Activated T-cell treated with anti-CD3 and anti-CD28 coated beads for 48 hours (primary cell): ENCODE data around the gene NRXN3.

Experiments used
- DNase-seq: peaks from one replicate; pipeline ENCODE4 v3.0.0-alpha.2; 2020; ENCODE audit warnings: low read depth

The NRXN3 gene

DNA sequence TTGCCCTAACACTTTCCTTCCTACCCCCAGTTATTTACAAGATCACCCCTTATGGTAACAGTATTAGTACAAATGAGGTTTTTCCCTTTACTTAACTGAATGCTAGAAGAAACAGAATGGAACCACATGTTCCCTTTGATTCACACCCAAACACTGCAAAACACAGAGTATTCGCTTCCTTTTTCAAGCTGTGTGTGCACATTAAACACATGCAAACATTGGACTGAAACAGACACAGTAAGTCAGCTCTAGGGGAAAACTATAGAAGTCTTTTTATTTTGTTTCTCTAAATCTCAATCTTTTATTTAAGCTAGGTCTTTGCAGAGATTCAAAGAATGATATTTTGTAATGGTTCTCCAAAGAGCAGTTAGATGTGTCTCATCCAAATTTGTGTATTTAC lies 1312.7 kb downstream of the NRXN3 start:
- no peak for DNase-seq

DNA sequence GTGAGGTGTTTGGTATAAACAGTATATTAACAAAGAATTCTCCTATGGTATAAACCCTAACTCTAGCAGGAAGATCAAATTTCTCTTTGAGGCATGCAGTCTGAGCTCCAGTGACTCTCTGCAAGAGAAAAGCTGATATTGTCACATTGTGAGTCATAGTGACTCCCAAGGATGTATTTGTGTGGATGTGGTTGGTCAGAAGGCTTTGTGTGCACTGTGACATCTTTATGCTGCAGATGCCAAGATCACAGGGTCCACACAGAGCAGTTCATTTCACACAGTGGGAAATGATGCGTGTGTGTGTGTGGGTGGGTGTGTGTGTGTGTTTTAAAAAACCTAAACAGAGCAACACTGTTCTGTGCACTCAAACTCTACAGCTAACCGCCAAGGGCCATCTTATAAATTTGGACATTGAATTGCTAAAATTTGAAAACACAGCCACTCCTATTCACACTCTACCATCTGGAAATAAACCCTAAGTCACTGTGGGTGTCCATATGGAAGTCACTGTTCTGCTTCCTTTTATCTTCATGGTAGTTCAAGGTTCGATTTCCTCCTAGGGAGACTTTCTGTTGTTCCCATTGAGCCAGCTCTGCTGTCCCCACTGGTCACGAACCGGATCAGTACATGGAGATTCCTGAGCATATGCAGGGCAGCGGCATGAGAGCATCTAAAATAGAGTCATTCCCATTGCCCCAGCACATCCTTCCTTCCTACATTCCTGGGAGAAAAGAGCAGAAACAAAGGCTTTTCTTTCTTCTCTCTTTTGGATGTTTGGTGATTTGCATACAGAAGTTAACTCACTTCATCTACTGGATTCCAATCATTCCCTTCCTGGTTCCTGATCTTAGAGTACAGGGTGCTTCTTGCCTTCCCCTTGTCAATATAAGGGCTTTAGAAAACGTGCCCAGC lies 1313.6 kb downstream of the NRXN3 start:
- no peak for DNase-seq

DNA sequence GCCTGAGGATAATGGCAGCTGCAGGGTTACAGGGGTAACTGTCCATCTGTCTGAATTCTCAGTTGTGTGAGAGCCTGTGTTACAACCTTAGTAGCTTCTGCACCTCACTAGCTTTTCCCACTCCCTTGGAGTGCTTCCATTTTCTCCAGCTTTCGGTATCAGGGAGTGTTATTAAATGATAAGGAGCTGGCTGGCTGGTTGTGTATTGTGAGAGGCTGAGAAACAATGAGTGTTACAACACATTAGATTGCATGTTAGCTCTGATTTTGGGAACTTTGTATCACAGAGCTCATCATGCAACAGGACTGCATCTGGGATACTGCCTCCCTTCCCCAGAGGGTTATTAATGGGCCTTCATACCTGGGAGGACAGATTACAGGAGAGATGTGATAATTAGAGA lies 1317.5 kb downstream of the NRXN3 start:
- no peak for DNase-seq

DNA sequence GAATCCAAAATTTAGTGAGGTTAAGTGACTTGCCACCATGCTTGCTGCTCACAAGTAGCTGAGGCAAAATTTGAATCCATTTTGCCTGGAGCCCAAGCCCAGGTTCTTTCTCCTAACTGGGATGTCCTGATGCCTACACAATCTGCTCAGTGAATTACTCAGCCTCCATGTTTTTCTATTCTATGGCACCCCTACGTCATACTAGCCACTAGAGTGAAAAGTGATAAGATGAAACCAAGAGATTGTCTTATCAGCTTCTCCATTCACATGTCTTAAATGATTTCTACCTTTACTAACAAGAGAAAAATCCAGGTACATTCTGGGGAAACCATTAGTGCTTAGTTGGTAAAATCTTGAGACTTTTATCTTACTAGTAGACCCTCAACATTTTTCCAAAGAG lies 1321.0 kb downstream of the NRXN3 start:
- DNase-seq, result no peak

DNA sequence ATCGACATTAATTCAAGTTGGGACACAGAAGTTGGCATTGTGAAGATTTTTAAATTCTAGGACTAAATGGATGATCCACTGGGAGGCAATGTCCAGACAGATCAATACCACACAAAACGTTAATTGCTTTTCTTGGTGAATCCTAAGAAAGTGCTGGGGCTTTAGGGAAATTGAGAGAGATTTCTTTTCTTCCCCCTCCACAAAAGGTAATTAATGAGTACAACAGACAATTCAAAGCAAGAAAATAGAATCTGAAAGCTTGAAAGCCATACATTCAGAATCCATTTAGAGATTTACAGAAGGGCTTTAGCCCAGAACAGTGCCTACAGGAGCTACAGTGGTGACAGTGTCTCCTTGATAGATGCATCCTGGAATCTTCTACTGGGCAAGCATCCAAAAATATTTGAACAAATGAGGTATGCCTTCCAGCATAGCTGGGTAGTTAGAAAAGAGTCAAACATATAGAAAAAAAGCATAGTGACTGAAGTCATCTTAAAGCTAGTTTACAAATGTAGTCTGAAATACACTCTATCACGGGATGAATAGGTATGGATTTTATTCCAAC lies 1323.0 kb downstream of the NRXN3 start:
- no peak for DNase-seq

DNA sequence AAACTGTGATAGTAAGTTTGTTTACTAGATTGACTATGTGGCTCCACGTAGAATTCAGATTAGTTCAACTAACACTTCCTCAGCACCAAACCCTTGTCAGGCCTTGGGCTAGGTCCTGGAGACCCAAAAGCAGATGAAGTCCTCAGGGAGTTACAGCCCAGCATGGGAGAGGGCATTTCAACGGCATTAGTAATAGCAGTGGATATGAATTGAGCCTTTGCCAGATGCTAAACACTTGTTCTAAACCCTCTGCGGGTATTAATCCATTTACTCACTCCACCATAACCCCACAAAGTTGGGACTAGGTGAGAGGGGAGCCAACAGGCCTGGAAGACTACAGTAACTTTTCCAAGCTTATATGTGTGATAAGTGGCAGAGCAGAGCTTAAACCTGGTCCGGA lies 1326.5 kb downstream of the NRXN3 start:
- DNase-seq, result no peak

DNA sequence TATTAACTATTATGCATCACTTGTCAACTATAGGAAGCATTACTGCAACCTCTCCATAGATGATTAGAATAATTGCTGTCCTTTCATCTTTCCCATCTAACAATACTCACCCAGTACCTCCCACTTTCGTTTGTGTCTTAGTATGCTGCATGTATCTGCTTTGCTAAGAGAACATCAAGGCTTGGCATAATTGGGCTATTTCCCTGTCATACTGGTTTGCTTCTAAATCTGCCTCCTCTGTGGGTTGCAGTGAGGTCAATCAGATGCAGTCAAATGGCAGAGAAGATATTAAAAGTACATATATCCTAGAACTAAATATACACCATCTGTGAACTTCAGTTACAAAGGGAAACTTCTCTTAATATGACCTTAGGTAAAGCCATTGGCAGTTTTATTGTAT lies 1330.3 kb downstream of the NRXN3 start:
- no peak for DNase-seq

DNA sequence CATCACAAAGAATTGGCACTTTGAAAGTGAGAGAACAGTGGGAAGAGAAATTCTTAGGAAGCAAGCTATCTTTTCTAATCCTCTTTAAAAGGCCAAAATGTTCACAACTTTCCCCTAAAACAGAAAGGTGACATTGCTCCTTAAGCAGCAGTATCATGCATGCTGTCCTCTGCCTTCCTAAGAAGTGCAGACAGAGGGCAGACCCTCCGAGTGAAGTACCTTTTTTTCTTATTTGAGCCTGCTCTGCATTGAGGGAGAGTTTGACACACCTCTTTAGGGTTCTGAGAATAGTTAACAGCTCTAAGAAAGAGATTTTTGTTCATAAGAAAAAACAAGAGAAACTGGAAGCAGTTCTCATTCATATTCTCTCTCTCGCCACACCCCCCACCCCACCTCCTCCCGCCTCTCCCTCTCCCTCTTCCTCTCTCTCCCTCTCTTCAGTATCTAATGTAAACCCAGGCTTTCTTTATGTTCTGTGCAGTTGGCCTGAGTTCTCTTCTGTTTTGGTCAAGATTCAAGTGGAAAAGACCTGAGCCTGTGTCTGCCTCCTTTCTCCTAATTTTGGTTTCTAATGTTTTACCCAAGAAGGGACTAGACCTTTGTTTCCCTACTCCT lies 1332.1 kb downstream of the NRXN3 start:
- DNase-seq, result no peak

DNA sequence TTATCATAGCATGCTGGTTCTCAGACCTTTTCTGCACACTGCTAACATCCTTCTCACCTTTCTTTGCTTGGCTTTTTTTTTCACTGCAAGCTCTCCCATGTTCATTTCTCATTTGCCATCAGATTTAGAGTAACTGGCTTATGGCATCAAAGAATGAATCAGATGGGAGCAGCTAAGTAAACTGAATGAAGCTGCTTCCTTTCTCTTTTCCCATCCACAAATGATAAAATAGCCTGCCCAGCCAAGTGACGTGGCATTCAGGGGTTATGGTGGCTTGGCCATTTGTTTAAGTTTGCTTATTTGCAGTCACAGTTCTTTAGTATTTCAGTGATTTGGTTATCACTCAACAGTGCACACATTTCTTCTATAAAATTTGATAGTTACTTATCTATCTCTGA lies 1332.6 kb downstream of the NRXN3 start:
- DNase-seq, result no peak

DNA sequence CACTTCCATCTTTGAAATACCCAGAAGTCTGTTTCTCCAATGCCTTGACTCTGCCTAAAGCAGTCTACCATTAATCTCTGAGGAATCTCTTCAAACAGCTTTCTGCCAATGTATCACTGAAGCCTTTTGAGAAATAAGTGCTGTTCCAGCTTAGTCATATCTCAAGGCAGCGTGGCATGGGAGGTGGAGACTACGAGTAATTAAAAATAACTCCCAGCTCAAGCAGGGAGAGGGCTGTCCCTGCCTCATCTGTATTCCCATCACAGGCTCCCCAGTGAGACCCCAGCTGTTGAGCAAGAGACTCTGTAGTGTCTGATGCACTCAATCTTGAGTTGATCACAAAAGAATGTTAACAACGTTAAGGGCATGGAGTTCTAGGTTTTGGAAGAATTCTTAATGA lies 1340.5 kb downstream of the NRXN3 start:
- DNase-seq, result no peak

DNA sequence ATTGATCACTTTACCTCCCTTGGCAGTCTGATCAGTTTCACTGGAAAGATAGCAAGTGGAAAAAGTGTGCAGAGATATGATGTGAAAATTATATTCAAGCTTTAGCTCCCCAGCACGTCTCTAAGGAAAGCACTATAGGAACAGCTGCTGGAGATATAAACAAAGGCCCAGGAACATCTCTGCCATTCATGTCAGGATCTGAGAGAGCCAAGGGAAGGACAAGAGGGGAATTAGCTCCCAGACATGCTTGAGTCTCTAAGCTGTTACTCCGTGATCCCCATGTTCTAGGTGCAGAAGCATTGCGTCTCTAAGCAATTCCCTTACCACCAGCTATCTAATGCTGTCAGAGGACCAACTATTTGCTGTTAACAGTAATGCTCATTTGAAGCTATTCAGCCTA lies 1341.0 kb downstream of the NRXN3 start:
- no peak for DNase-seq

DNA sequence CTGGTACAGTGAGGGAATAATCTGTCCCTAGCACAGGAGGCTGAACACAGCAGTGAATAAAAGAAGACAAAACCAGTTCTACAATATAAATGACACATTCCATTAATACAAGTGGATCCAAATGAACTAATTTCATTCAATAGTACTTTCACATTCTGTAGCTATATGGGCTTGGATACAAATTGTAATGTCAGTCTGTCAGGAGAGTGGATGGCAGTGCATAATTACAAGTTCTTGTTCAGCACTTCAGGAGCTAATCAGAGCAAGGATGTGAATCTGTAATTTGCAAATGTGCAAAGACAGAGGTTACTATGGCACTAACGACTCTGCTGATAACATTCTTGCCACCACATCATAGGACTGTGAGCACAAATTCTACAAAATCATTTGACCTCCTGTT lies 1343.3 kb downstream of the NRXN3 start:
- DNase-seq, result no peak

DNA sequence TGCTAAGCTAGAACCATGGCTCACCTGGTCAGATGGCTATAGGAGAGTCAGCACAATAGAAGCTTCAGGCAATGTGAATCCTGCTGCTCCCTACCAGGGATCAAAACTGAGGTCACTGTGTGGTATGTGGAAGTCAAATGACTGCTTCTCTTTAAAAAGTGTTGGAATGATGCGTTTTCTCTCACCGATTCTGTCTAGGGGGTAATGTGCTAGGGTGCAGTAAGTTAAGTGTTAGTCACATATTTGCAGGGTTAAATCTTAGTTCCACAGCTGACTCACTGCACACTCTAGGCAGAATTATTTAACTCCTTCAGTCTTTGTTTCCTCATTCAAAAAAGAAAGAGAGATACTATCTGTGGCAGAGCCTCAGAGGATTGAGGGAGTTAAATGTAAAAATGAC lies 1344.5 kb downstream of the NRXN3 start:
- DNase-seq, result no peak

DNA sequence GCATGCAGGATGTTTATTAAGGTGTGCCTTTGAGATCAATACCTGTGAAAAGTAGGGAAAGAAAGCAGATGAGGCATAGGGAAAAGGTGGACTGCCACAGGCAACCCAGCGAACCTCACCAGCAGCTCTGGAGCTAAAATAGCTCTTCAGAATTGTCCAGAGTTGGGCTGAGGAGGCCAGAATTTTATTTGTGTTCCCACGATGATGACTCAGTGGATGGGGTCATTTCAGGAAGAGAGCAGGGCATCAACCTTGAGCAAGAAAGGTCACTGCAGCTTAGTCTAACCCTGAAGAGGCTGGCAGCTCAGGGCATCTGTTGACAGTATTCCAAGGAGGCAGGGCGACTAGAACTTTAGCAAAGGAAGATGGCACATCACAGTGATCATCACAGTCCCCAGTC lies 1345.0 kb downstream of the NRXN3 start:
- no peak for DNase-seq

DNA sequence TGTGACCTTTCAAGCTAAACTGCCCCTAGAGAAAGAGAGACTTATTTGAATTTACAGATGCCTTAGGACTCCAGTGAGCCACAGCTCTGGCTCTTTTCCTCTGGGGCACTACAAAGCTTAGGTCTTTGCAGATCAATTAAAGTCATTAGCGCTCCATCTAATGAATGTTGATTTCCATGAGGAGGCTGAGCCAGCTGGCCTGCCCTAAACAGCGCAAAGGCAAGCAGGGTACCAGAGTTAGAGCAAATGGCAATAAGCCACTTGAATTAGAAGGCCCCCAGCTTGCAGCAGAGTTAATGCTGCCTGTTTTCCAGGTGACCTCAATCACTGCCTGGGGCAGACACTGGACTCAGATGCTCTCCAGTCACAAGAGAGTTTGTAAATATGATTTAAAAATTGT lies 1345.8 kb downstream of the NRXN3 start:
- no peak for DNase-seq

DNA sequence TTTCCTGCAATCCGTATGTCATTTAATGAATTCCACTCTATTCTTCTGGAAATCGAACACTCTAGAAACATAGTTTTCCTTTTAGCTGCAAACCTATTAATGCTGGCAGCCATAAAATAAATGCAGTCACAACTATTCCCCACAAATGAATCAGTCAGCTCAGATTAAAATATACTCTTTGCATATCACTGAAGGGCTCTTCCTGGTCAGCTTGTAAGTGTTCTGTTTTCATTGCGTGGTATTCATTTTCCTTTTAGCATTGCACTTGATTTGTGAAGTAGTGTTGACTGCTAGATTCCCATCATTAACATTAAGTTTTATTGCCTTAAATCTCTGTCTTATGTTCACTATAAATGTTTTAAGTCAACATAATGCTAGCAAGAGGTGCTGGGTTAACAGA lies 1355.2 kb downstream of the NRXN3 start:
- DNase-seq, result no peak

DNA sequence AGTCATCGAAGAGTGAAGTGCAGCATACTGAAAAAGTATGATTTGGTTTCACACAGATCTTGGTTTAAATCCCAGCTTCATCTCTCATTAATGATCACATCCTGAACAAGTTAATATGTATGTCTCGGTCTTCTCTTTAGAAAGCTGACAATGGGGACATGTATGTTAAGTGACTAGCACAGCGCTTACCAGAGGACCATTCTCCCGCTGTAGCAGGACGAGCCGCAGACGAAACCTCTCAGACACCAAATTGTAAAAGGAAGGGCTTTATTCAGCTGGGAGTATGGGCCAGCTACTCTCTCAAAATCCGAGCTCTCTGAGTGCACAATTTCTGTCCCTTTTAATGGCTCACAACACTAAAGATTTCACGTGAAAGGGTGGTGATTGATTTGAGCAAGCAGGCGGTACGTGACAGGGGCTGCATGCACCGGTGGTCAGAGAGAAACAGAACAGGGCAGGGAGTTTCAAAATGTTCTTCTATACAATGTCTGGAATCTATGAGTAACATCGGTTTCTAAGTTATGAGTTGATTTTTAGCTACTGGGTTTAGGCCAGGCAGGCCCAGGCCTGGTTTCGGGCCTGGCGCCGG lies 1358.7 kb downstream of the NRXN3 start:
- DNase-seq, result no peak

DNA sequence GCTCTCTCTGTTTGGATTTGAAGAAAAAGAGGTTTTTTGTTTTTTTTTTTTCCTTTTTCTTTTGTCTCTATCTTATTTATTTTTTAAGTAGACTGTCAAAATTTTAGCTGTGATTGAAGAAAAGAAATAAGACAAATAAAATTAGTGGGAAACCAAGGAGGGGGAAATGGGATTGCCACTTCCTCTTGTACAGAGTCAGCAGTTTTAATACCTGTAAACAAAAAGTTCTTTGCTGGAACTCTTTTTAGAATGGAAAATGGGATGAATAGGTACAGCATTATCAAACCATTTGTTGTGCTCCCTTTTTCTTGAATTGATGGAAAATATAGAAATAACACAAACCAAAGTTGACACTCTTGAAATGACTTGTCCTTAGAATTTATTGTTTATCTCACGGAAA lies 1360.4 kb downstream of the NRXN3 start:
- no peak for DNase-seq

DNA sequence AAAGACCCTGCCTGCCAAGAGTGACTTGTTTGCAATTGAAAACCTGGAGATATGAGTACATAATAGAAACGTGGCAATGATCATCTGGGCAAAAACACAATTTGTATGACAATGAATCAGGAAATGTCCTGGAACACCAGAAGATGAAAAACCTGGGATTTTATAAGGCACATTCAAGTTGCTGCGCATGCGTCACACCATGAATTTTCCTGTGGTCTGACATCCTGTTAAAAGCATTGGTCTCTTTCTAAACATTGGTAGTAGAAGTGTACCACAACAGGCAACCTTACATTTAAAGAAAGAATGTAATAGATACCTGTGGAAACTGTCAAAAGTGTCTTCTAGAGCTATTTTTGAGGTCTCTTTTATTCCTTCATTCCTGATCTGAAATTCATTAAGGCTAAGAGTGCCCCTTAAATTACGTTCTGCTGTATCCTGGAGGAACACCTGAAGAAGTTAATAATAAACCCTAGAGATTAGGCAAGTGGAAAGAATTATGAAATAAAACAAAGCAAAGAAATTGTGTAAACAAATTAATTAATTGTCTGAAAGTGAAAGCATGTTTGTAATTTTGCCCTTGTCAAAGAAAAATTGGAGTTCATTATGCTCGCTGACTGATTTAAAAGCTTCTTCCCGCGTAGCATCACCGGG lies 1364.7 kb downstream of the NRXN3 start:
- DNase-seq, result no peak

DNA sequence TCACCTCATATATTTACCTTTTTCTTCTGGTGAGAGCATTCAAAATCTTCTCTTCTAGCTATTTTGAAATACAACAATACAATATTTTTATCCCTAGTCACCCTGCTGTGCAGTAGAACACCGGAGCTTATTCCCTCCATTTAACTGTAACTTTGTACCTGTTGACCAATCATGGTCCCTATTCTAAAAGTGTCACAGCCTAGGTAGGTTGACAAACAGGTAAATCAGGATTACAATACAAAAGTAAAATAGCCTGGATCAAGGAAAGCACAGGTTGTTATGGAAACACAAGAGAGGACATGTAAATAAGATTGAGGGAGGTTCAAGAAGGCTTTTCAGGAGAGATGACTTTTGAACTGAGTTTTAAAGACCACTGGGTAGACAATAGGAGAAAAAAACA lies 1370.2 kb downstream of the NRXN3 start:
- DNase-seq, result no peak

DNA sequence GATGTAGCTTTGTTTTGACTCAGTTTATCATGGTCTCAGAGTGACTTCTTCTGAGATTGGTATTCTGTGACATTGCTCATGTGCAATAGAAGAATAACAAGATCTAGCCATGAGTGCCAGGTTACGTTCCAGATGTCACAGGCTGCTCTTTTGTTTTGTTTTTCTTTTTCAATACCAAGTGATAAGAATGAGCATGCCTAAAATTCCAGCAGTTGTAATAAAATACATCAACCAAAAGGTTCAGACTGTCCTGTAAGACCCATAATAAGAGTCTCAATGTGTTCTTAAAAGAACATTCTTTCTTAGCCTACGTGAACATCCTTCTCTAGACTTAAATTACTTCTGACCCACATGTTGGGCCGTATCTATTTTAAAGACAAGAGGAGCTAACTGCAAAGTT lies 1371.9 kb downstream of the NRXN3 start:
- no peak for DNase-seq

DNA sequence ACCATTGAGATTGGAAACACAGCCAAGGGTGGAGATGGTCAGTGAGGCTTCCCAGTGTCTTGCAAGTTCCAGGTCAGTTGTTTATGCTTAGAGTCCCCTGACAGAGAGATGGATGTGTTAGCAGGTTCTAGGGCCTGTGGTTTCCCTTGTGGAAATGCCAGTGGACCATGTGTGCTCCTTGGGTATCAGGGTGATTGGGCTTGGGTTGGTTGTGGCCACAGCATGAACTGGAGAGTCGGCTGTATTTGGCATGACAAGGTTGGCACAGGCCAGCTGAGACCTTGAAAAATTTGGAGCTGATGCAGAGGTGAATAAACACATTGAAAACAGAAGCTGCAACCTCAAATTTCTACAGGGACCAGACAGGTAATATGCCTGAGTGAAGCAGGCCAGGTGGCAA lies 1373.2 kb downstream of the NRXN3 start:
- DNase-seq, result no peak
